H9 (cell line): ENCODE results near the gene CDH4. TPM values are rescaled to one million over a fixed set of nuclear protein-coding genes. Genes with fewer than 3 reads are reported as not detected.

ENCODE experiments used
- DNase-seq: peaks from one replicate; pipeline ENCODE4 v3.0.0-alpha.2; 2017
- H2AFZ ChIP-seq: one replicate; pipeline ENCODE4 v1.6.1; 2013; ENCODE audit warnings: mild to moderate bottlenecking, low read length, control low read depth, moderate library complexity
- H2AK5ac ChIP-seq: 2 replicates; pipeline ENCODE4 v1.6.1; 2013; ENCODE audit warnings: low read length, control low read depth, mixed read lengths; ENCODE audit not compliant: insufficient read length
- H2BK120ac ChIP-seq: one replicate; pipeline ENCODE4 v1.6.1; 2013; ENCODE audit warnings: low read depth, mild to moderate bottlenecking, low read length, control low read depth, inconsistent platforms; ENCODE audit not compliant: poor library complexity, severe bottlenecking
- H2BK12ac ChIP-seq: 2 replicates; pipeline ENCODE4 v1.6.1; 2013; ENCODE audit warnings: low read length, control low read depth, mixed read lengths, low read depth; ENCODE audit not compliant: insufficient read length
- H2BK15ac ChIP-seq: 2 replicates; pipeline ENCODE4 v1.6.1; 2013; ENCODE audit warnings: low read depth, low read length, control low read depth
- H2BK20ac ChIP-seq: one replicate; pipeline ENCODE4 v1.6.1; 2013; ENCODE audit warnings: low read depth, mild to moderate bottlenecking, low read length, control low read depth, inconsistent platforms; ENCODE audit not compliant: poor library complexity, severe bottlenecking
- H2BK5ac ChIP-seq: 2 replicates; pipeline ENCODE4 v1.6.1; 2013; ENCODE audit warnings: low read length, control low read depth, mixed read lengths; ENCODE audit not compliant: insufficient read length
- H3K14ac ChIP-seq: 2 replicates; pipeline ENCODE4 v1.6.1; 2013; ENCODE audit warnings: low read length, control low read depth; ENCODE audit not compliant: insufficient read depth
- H3K18ac ChIP-seq: 2 replicates; pipeline ENCODE4 v1.6.1; 2013; ENCODE audit warnings: low read depth, mild to moderate bottlenecking, mixed read lengths, low read length, control low read depth; ENCODE audit not compliant: insufficient read length
- H3K23ac ChIP-seq: 2 replicates; pipeline ENCODE4 v1.6.1; 2013; ENCODE audit warnings: low read length, control low read depth, mixed read lengths, low read depth; ENCODE audit not compliant: insufficient read length
- H3K23me2 ChIP-seq: 2 replicates; pipeline ENCODE4 v1.6.1; 2013; ENCODE audit warnings: low read depth, mild to moderate bottlenecking, mixed read lengths, low read length, control low read depth; ENCODE audit not compliant: insufficient read length, poor library complexity, severe bottlenecking
- H3K27ac ChIP-seq: 2 replicates; pipeline ENCODE4 v1.5.1; 2013; ENCODE audit warnings: low read length, control low read depth, mixed read lengths, low read depth; ENCODE audit not compliant: insufficient read length
- H3K27me3 ChIP-seq: 2 replicates; pipeline ENCODE4 v1.6.1; 2013; ENCODE audit warnings: low read length, control low read depth, inconsistent platforms; ENCODE audit not compliant: insufficient read depth
- H3K4ac ChIP-seq: 2 replicates; pipeline ENCODE4 v1.6.1; 2013; ENCODE audit warnings: low read depth, mild to moderate bottlenecking, control low read depth, inconsistent platforms, low read length, moderate library complexity
- H3K4me1 ChIP-seq: 2 replicates; pipeline ENCODE4 v1.6.1; 2013; ENCODE audit warnings: low read length, control low read depth, inconsistent platforms; ENCODE audit not compliant: insufficient read depth
- H3K4me2 ChIP-seq: 2 replicates; pipeline ENCODE4 v1.6.1; 2013; ENCODE audit warnings: low read length, control low read depth, mixed read lengths; ENCODE audit not compliant: insufficient read length, insufficient read depth
- H3K56ac ChIP-seq: 2 replicates; pipeline ENCODE4 v1.6.1; 2013; ENCODE audit warnings: low read depth, mild to moderate bottlenecking, mixed read lengths, low read length, control low read depth; ENCODE audit not compliant: insufficient read length
- H3K79me1 ChIP-seq: 2 replicates; pipeline ENCODE4 v1.6.1; 2013; ENCODE audit warnings: low read depth, mild to moderate bottlenecking, moderate library complexity, low read length, control low read depth, inconsistent platforms; ENCODE audit not compliant: insufficient read depth, poor library complexity, severe bottlenecking
- H3K79me2 ChIP-seq: 2 replicates; pipeline ENCODE4 v1.6.1; 2013; ENCODE audit warnings: low read length, control low read depth, inconsistent platforms; ENCODE audit not compliant: insufficient read depth
- H3K9ac ChIP-seq: 2 replicates; pipeline ENCODE4 v1.6.1; 2013; ENCODE audit warnings: low read length, control low read depth, mixed read lengths; ENCODE audit not compliant: insufficient read length; ENCODE audit errors: extremely low read depth
- H3K9me3 ChIP-seq: one replicate; pipeline ENCODE4 v1.6.1; 2013; ENCODE audit warnings: low read depth, low read length, inconsistent platforms; ENCODE audit not compliant: control insufficient read depth
- H3T11ph ChIP-seq: one replicate; pipeline ENCODE4 v1.6.1; 2013; ENCODE audit warnings: mild to moderate bottlenecking, low read length, control low read depth, inconsistent platforms
- H4K20me1 ChIP-seq: one replicate; pipeline ENCODE4 v1.6.1; 2013; ENCODE audit not compliant: control insufficient read depth, insufficient read length, insufficient read depth
- H4K5ac ChIP-seq: 2 replicates; pipeline ENCODE4 v1.6.1; 2013; ENCODE audit warnings: low read depth, mild to moderate bottlenecking, mixed read lengths, low read length, control low read depth; ENCODE audit not compliant: insufficient read length
- H4K8ac ChIP-seq: replicated peaks from 2 replicates; pipeline ENCODE4 v1.6.1; 2013; ENCODE audit warnings: low read length, control low read depth, mixed read lengths, low read depth; ENCODE audit not compliant: insufficient read length
- H4K91ac ChIP-seq: 2 replicates; pipeline ENCODE4 v1.6.1; 2013; ENCODE audit warnings: low read depth, mild to moderate bottlenecking, moderate library complexity, mixed read lengths, low read length, control low read depth; ENCODE audit not compliant: insufficient read length
- H3K27ac Mint-ChIP-seq, 3 experiments: 2 replicates in 2 of 3; 3 replicates in 1 of 3; pipeline ENCODE4 v1.8.0; 2020 to 2021; ENCODE audit warnings: mixed read lengths in 3 of 3, mild to moderate bottlenecking in 1 of 3, moderate library complexity in 1 of 3
- H3K27me3 Mint-ChIP-seq: 2 replicates; pipeline ENCODE4 v1.8.0; 2021; ENCODE audit warnings: low read depth, mild to moderate bottlenecking, moderate library complexity, mixed read lengths
- H3K36me3 Mint-ChIP-seq, 3 experiments: 2 replicates in 2 of 3; 3 replicates in 1 of 3; pipeline ENCODE4 v1.8.0; 2020 to 2021; ENCODE audit warnings: low read depth in 3 of 3, mixed read lengths in 3 of 3; ENCODE audit not compliant: insufficient read depth in 1 of 3
- H3K4me1 Mint-ChIP-seq, 2 experiments: 2 replicates each; pipeline ENCODE4 v1.8.0; 2020; ENCODE audit warnings: mixed read lengths in 2 of 2
- H3K4me3 Mint-ChIP-seq, 2 experiments: 2 replicates in 1 of 2; 3 replicates in 1 of 2; pipeline ENCODE4 v1.8.0; 2020 to 2021; ENCODE audit warnings: mild to moderate bottlenecking in 2 of 2, mixed read lengths in 2 of 2, moderate library complexity in 1 of 2
- H3K9me3 Mint-ChIP-seq, 2 experiments: 2 replicates in 1 of 2; 3 replicates in 1 of 2; pipeline ENCODE4 v1.8.0; 2020; ENCODE audit warnings: mild to moderate bottlenecking in 2 of 2, mixed read lengths in 2 of 2, moderate library complexity in 1 of 2
- CTCF ChIP-seq: fragments of 200-600 bp; sonication (generic); conservative IDR thresholded peaks from 3 replicates; pipeline ENCODE4 v1.8.0; 2021; ENCODE audit warnings: antibody characterized with exemption, mild to moderate bottlenecking
- WGBS: extraction: QIAGEN DNeasy Blood & Tissue Kit; methylation state at CpG from one replicate; pipeline ENCODE4 v1.1.7; 2013; ENCODE audit warnings: missing lambda C conversion rate, low lambda C conversion rate, mixed read lengths; ENCODE audit not compliant: insufficient read length; ENCODE audit errors: extremely low coverage; 5-methylcytosine and 5-hydroxymethylcytosine counted together
- microRNA-seq: library from miRNA; unstranded; fragments of <30 nt; microRNA quantifications from one replicate; pipeline ENCODE4, GENCODE V29; 2020; ENCODE audit warnings: borderline microRNAs expressed
- total RNA-seq: library from RNA; stranded (reverse); gene quantifications from 2 replicates; pipeline ENCODE4 v1.2.1, GENCODE V29; 2021

Gene CDH4
- total RNA-seq, 1 experiment from 2014 or later, result 3.0 TPM

GRCh38 chr20:61989741-61990140 lies 737.7 kb downstream of the CDH4 start:
- no peaks in the 10 kb centered on the region for H4K20me1 ChIP-seq
- H3K27ac ChIP-seq, result no peak overlapping the region
- H3K56ac ChIP-seq, result no peak overlapping the region
- H2BK5ac ChIP-seq, result no peak overlapping the region
- H4K5ac ChIP-seq, result no peak overlapping the region
- no peak overlapping the region for H2BK15ac ChIP-seq
- H3K4me2 ChIP-seq, result no peak overlapping the region
- peaks cover 7% of the 10 kb centered on the region for H3K9me3 ChIP-seq
- Mint-ChIP-seq H3K4me3 (no peak overlapping the region), H3K36me3 (peaks cover 69 to 90% (median 86%) of the 10 kb centered on the region in 3 experiments), H3K27me3 (no peaks in the 10 kb centered on the region), H3K4me1 (no peaks in the 10 kb centered on the region), H3K27ac (peak overlapping the region in 1 of 3 experiments; percentile 51; a peak in 3 of 7 replicates), H3K9me3 (peaks cover 9 to 11% of the 10 kb centered on the region in 2 experiments)
- no peak overlapping the region for H2AK5ac ChIP-seq
- no peak overlapping the region for H3K9ac ChIP-seq
- H3K79me2 ChIP-seq, result no peaks in the 10 kb centered on the region
- H3K18ac ChIP-seq, result no peak overlapping the region
- H3K27me3 ChIP-seq, result no peaks in the 10 kb centered on the region
- no peak overlapping the region for H2BK20ac ChIP-seq
- H3K4ac ChIP-seq, result no peak overlapping the region
- no peak overlapping the region for H2BK12ac ChIP-seq
- no CpG with 5 or more reads among the region's 14 CpGs for WGBS
- no peak for DNase-seq
- H3K23ac ChIP-seq, result no peak overlapping the region
- H2AFZ ChIP-seq, result no peak overlapping the region
- no peak overlapping the region for H4K8ac ChIP-seq
- peaks cover 3% of the 10 kb centered on the region for H3K79me1 ChIP-seq
- H3K14ac ChIP-seq, result no peak overlapping the region
- H3K23me2 ChIP-seq, result no peaks in the 10 kb centered on the region
- no peak overlapping the region for H3T11ph ChIP-seq
- no peak overlapping the region for H4K91ac ChIP-seq
- H3K4me1 ChIP-seq, result no peaks in the 10 kb centered on the region
- H2BK120ac ChIP-seq, result no peak overlapping the region
- TF ChIP-seq CTCF, result no peak

Small RNA genes within 50 kb of the gene (microRNA-seq; reads per million reads assigned to microRNA genes)
- gene MIR1257, result 0.70 reads per million
